ENCODE data around the gene NME8.

The NME8 gene

GRCh38 chr7:37912756-37913155 lies 64.4 kb downstream of the NME8 start:
- H3K4me1 ChIP-seq (ENCODE audit: control insufficient read depth, insufficient read depth, low read depth, low read length): peaks cover 12% of the 10 kb centered on the region
- H2AK5ac ChIP-seq (ENCODE audit: low read length, severe bottlenecking): no peak overlapping the region
- H3K9ac ChIP-seq (ENCODE audit: low read length): peak overlapping the region; percentile 11
- H4K8ac ChIP-seq (ENCODE audit: low read length): no peak overlapping the region
- no peak overlapping the region for H3K4me3 ChIP-seq (ENCODE audit: insufficient read depth in 1 of 2, low read depth in 1 of 2, low read length in 2 of 2)
- H2BK120ac ChIP-seq (ENCODE audit: low read depth, low read length): no peak overlapping the region
- H2BK5ac ChIP-seq (ENCODE audit: low read depth, low read length, poor library complexity, severe bottlenecking): no peak overlapping the region
- H2BK15ac ChIP-seq (ENCODE audit: low read depth, poor library complexity, severe bottlenecking): no peak overlapping the region
- no peak overlapping the region for H3K18ac ChIP-seq (ENCODE audit: low read depth in 1 of 2, low read length in 2 of 2)
- 68% methylated on average over 2 of the region's 2 CpGs for WGBS
- H3K79me1 ChIP-seq (replicated peaks; ENCODE audit: low read length, poor library complexity, severe bottlenecking): no peaks in the 10 kb centered on the region
- no peak overlapping the region for H3K4ac ChIP-seq (ENCODE audit: low read depth in 1 of 2, low read length in 2 of 2)
- H3K14ac ChIP-seq (ENCODE audit: low read length in 2 of 2): no peak overlapping the region
- H3K36me3 ChIP-seq (ENCODE audit: control insufficient read depth in 1 of 2, insufficient read depth in 2 of 2, low read depth in 1 of 2, low read length in 2 of 2): no peaks in the 10 kb centered on the region
- no peak overlapping the region for H3K27ac ChIP-seq (ENCODE audit: low read length, poor library complexity, severe bottlenecking)
- no peaks in the 10 kb centered on the region for H3K9me3 ChIP-seq (ENCODE audit: control insufficient read depth, low read length)
- DNase-seq: no peak
- H3K4me2 ChIP-seq (ENCODE audit: low read length, poor library complexity, severe bottlenecking): no peak overlapping the region
- no peak overlapping the region for H3K23ac ChIP-seq (ENCODE audit: low read length in 2 of 2)
- H4K91ac ChIP-seq (ENCODE audit: low read length): no peak overlapping the region
- H2BK12ac ChIP-seq (ENCODE audit: low read length in 2 of 2): no peak overlapping the region
- H2AFZ ChIP-seq (ENCODE audit: low read depth, low read length): no peak overlapping the region
- H3K27me3 ChIP-seq (ENCODE audit: control insufficient read depth in 1 of 2, insufficient read depth in 1 of 2, low read length in 2 of 2): peaks cover 0 to 5% of the 10 kb centered on the region in 2 experiments

DNA sequence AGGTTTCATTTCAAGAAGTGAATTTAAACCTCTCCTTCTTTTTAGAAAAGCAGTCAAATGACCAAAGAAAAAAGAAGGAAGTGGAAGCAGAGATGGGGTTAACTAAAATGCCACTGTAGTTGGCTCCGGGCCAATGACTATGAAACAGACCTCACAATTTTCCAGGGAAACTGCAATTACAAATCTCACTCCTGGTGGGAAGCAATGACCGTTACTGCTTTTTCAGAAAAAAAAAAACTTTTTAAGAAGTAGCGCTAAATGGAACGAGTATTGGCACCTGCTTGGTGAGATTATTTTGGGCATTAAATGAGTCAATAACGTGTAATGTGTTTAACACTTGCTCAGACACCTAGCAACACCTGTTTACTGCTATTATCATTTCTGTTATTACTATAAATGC lies 67.0 kb downstream of the NME8 start:
- Histone ChIP-seq H3K27ac (ENCODE audit: low read length, poor library complexity, severe bottlenecking) (no peak overlapping the region), H4K91ac (ENCODE audit: low read length) (no peak overlapping the region), H2BK5ac (ENCODE audit: low read depth, low read length, poor library complexity, severe bottlenecking) (no peak overlapping the region), H3K36me3 (ENCODE audit: control insufficient read depth in 1 of 2, insufficient read depth in 2 of 2, low read depth in 1 of 2, low read length in 2 of 2) (no peaks in the 10 kb centered on the region), H2BK12ac (ENCODE audit: low read length in 2 of 2) (no peak overlapping the region), H3K9me3 (ENCODE audit: control insufficient read depth, low read length) (no peaks in the 10 kb centered on the region), H3K4me3 (ENCODE audit: insufficient read depth in 1 of 2, low read depth in 1 of 2, low read length in 2 of 2) (peak overlapping the region in 1 of 2 experiments; percentile 85), H3K4ac (ENCODE audit: low read depth in 1 of 2, low read length in 2 of 2) (no peak overlapping the region), H3K79me1 (replicated peaks; ENCODE audit: low read length, poor library complexity, severe bottlenecking) (no peaks in the 10 kb centered on the region), H3K23ac (ENCODE audit: low read length in 2 of 2) (no peak overlapping the region), H2AK5ac (ENCODE audit: low read length, severe bottlenecking) (no peak overlapping the region), H3K14ac (ENCODE audit: low read length in 2 of 2) (no peak overlapping the region), H3K27me3 (ENCODE audit: control insufficient read depth in 1 of 2, insufficient read depth in 1 of 2, low read length in 2 of 2) (peaks cover 0 to 19% of the 10 kb centered on the region in 2 experiments), H3K9ac (ENCODE audit: low read length) (peak overlapping the region; percentile 90), H3K18ac (ENCODE audit: low read depth in 1 of 2, low read length in 2 of 2) (no peak overlapping the region), H2BK15ac (ENCODE audit: low read depth, poor library complexity, severe bottlenecking) (no peak overlapping the region), H3K4me2 (ENCODE audit: low read length, poor library complexity, severe bottlenecking) (no peak overlapping the region), H3K4me1 (ENCODE audit: control insufficient read depth, insufficient read depth, low read depth, low read length) (peaks cover 11% of the 10 kb centered on the region), H4K8ac (ENCODE audit: low read length) (no peak overlapping the region), H2BK120ac (ENCODE audit: low read depth, low read length) (no peak overlapping the region), H2AFZ (ENCODE audit: low read depth, low read length) (no peak overlapping the region)
- DNase-seq: no peak
- WGBS: 76% methylated on average over 4 of the region's 5 CpGs

GRCh38 chr7:37916017-37916672 lies 67.7 kb downstream of the NME8 start:
- Histone ChIP-seq H4K8ac (ENCODE audit: low read length) (no peak overlapping the region), H3K9me3 (ENCODE audit: control insufficient read depth, low read length) (no peaks in the 10 kb centered on the region)
- WGBS: 28% methylated on average over 57 of the region's 57 CpGs

GRCh38 chr7:37916673-37917660 lies 68.6 kb downstream of the NME8 start, which contains the start of gene SFRP4:
Gene SFRP4, minus strand, starts transcription at chr7:37916817. Its CDS starts 280 bp downstream, at chr7:37916537.
- no peak within 1 kb of the TSS for H2BK15ac ChIP-seq (ENCODE audit: low read depth, poor library complexity, severe bottlenecking)
- peak within 1 kb of the TSS; percentile 33 for H2AFZ ChIP-seq (ENCODE audit: low read depth, low read length)
- no peak within 1 kb of the TSS for H3K4ac ChIP-seq (ENCODE audit: low read depth in 1 of 2, low read length in 2 of 2)
- peaks cover 3% of the 10 kb centered on the region for H3K79me1 ChIP-seq (replicated peaks; ENCODE audit: low read length, poor library complexity, severe bottlenecking)
- H3K27me3 ChIP-seq (ENCODE audit: control insufficient read depth in 1 of 2, insufficient read depth in 1 of 2, low read length in 2 of 2): peaks cover 0 to 19% of the 10 kb centered on the region in 2 experiments
- WGBS: 2% methylated on average over 46 of the region's 46 CpGs
- no peaks in the 10 kb centered on the region for H3K36me3 ChIP-seq (ENCODE audit: control insufficient read depth in 1 of 2, insufficient read depth in 2 of 2, low read depth in 1 of 2, low read length in 2 of 2)
- no peak within 1 kb of the TSS for H3K18ac ChIP-seq (ENCODE audit: low read depth in 1 of 2, low read length in 2 of 2)
- H3K4me3 ChIP-seq (ENCODE audit: insufficient read depth in 1 of 2, low read depth in 1 of 2, low read length in 2 of 2): peak within 1 kb of the TSS; percentile 58 to 85
- peak within 1 kb of the TSS; percentile 1 for H2BK120ac ChIP-seq (ENCODE audit: low read depth, low read length)
- H3K23ac ChIP-seq (ENCODE audit: low read length in 2 of 2): no peak within 1 kb of the TSS
- H3K9ac ChIP-seq (ENCODE audit: low read length): peak within 1 kb of the TSS; percentile 90
- no peak within 1 kb of the TSS for H3K14ac ChIP-seq (ENCODE audit: low read length in 2 of 2)
- H3K4me2 ChIP-seq (ENCODE audit: low read length, poor library complexity, severe bottlenecking): peak within 1 kb of the TSS; percentile 68
- H4K91ac ChIP-seq (ENCODE audit: low read length): no peak within 1 kb of the TSS
- peaks cover 12% of the 10 kb centered on the region for H3K4me1 ChIP-seq (ENCODE audit: control insufficient read depth, insufficient read depth, low read depth, low read length)
- no peak within 1 kb of the TSS for H4K8ac ChIP-seq (ENCODE audit: low read length)
- H3K27ac ChIP-seq (ENCODE audit: low read length, poor library complexity, severe bottlenecking): no peak within 1 kb of the TSS
- no peaks in the 10 kb centered on the region for H3K9me3 ChIP-seq (ENCODE audit: control insufficient read depth, low read length)
- no peak within 1 kb of the TSS for H2AK5ac ChIP-seq (ENCODE audit: low read length, severe bottlenecking)
- no peak within 1 kb of the TSS for H2BK12ac ChIP-seq (ENCODE audit: low read length in 2 of 2)
- DNase-seq: peak; percentile 63
- H2BK5ac ChIP-seq (ENCODE audit: low read depth, low read length, poor library complexity, severe bottlenecking): peak within 1 kb of the TSS; percentile 33

More at GRCh38 chr7:37916017-37916672, 67.7 kb downstream of the NME8 start:
- Histone ChIP-seq H2BK120ac (ENCODE audit: low read depth, low read length) (no peak overlapping the region), H3K14ac (ENCODE audit: low read length in 2 of 2) (no peak overlapping the region), H2BK12ac (ENCODE audit: low read length in 2 of 2) (no peak overlapping the region), H2BK5ac (ENCODE audit: low read depth, low read length, poor library complexity, severe bottlenecking) (no peak overlapping the region), H3K27me3 (ENCODE audit: control insufficient read depth in 1 of 2, insufficient read depth in 1 of 2, low read length in 2 of 2) (peaks cover 0 to 19% of the 10 kb centered on the region in 2 experiments), H3K23ac (ENCODE audit: low read length in 2 of 2) (no peak overlapping the region), H3K4me3 (ENCODE audit: insufficient read depth in 1 of 2, low read depth in 1 of 2, low read length in 2 of 2) (peak overlapping the region; percentile 58 to 85), H3K4me2 (ENCODE audit: low read length, poor library complexity, severe bottlenecking) (peak overlapping the region; percentile 68), H3K79me1 (replicated peaks; ENCODE audit: low read length, poor library complexity, severe bottlenecking) (peaks cover under 1% of the 10 kb centered on the region), H3K27ac (ENCODE audit: low read length, poor library complexity, severe bottlenecking) (no peak overlapping the region), H3K18ac (ENCODE audit: low read depth in 1 of 2, low read length in 2 of 2) (no peak overlapping the region), H2AFZ (ENCODE audit: low read depth, low read length) (peak overlapping the region; percentile 33), H3K9ac (ENCODE audit: low read length) (peak overlapping the region; percentile 90), H4K91ac (ENCODE audit: low read length) (no peak overlapping the region), H3K36me3 (ENCODE audit: control insufficient read depth in 1 of 2, insufficient read depth in 2 of 2, low read depth in 1 of 2, low read length in 2 of 2) (no peaks in the 10 kb centered on the region), H3K4me1 (ENCODE audit: control insufficient read depth, insufficient read depth, low read depth, low read length) (peaks cover 11% of the 10 kb centered on the region), H2BK15ac (ENCODE audit: low read depth, poor library complexity, severe bottlenecking) (no peak overlapping the region), H2AK5ac (ENCODE audit: low read length, severe bottlenecking) (no peak overlapping the region), H3K4ac (ENCODE audit: low read depth in 1 of 2, low read length in 2 of 2) (no peak overlapping the region)
- no peak for DNase-seq
